Upper lobe of left lung (tissue), 4 donors: ENCODE measurements around the gene TEAD3.

Source experiments
- POLR2A ChIP-seq, 4 donors: fragments of 450-650 bp; IDR thresholded peaks; one replicate each; pipeline ENCODE4 v1.5.1; 2016 to 2017; ENCODE audit warnings: antibody characterized with exemption in 4 of 4, mild to moderate bottlenecking in 2 of 4
- TF ChIP-seq, protein P1 (sequence below), 6 experiments: fragments of 450-650 bp in 4 of 6; fragments of 200-600 bp in 2 of 6; sonication (generic) in 2 of 6; IDR thresholded peaks; one replicate each; pipeline ENCODE4 v1.5.1; 2016 to 2019; ENCODE audit warnings: antibody characterized with exemption in 6 of 6

- TF ChIP-seq, protein P1, sequence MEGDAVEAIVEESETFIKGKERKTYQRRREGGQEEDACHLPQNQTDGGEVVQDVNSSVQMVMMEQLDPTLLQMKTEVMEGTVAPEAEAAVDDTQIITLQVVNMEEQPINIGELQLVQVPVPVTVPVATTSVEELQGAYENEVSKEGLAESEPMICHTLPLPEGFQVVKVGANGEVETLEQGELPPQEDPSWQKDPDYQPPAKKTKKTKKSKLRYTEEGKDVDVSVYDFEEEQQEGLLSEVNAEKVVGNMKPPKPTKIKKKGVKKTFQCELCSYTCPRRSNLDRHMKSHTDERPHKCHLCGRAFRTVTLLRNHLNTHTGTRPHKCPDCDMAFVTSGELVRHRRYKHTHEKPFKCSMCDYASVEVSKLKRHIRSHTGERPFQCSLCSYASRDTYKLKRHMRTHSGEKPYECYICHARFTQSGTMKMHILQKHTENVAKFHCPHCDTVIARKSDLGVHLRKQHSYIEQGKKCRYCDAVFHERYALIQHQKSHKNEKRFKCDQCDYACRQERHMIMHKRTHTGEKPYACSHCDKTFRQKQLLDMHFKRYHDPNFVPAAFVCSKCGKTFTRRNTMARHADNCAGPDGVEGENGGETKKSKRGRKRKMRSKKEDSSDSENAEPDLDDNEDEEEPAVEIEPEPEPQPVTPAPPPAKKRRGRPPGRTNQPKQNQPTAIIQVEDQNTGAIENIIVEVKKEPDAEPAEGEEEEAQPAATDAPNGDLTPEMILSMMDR (IDR thresholded peaks at IDR 0.05): no peak
- TF ChIP-seq POLR2A (IDR thresholded peaks at IDR 0.05): no peak
Measured at GRCh38 chr6:35493307-35493983, 3.4 kb downstream of the TEAD3 start.
